Left ventricle myocardium superior (tissue), 1 donor: Measurements from ENCODE around the gene MINDY4. TPM values are rescaled to one million over a fixed set of nuclear protein-coding genes. Genes with fewer than 3 reads are reported as not detected.

ENCODE experiments used
- ATAC-seq: fragments of 200-7000 bp; cut with Tn5 transposase; one replicate; pipeline ENCODE4 v1.9.1; 2020; ENCODE audit warnings: mild to moderate bottlenecking, moderate library complexity
- DNase-seq: peaks from one replicate; pipeline ENCODE4 v3.0.0-alpha.2; 2020
- intact Hi-C: fragments of 100-400 bp; cut with micrococcal nuclease; formaldehyde crosslinking; loops from one replicate; pipeline ENCODE4 v1.11.0; 2022
- total RNA-seq: library from RNA; stranded (reverse); fragmentation: NEBNext Ultra II Directional; extraction: Animal tissue kit (Norgen Biotek cat#: 25700); gene quantifications from one replicate; pipeline ENCODE4 v1.2.1, GENCODE V29; 2021
- donor health status: DM: no; HTN: yes; CAD: no; lungs with severe emphysema.

The MINDY4 gene
- total RNA-seq, 1 donor from 2014 or later, result 4.9 TPM

GRCh38 chr7:30842542-30843451 is 71.6 kb downstream of the MINDY4 start:
- intact Hi-C loops, result no loop called here
- DNase-seq, result peak; percentile 57
- ATAC-seq, result peak; percentile 36

GRCh38 chr7:30843741-30844482 is 72.7 kb downstream of the MINDY4 start:
- DNase-seq, result no peak
- ATAC-seq, result no peak
- intact Hi-C loops, result no loop called here

- intact Hi-C loops, result no loop called here
- DNase-seq, result no peak
- ATAC-seq, result no peak
Observed at GRCh38 chr7:30844483-30844874, 73.3 kb downstream of the MINDY4 start.

- ATAC-seq (no peak), DNase-seq (no peak)
- intact Hi-C loops, result no loop called here
Observed at GRCh38 chr7:30844916-30845315, 73.7 kb downstream of the MINDY4 start.

GRCh38 chr7:30845426-30846135 is 74.4 kb downstream of the MINDY4 start:
- ATAC-seq (peak; percentile 79), DNase-seq (peak; percentile 68)
- intact Hi-C loops, result no loop called here

GRCh38 chr7:30846378-30846777 is 75.2 kb downstream of the MINDY4 start:
- DNase-seq (no peak), ATAC-seq (no peak)
- intact Hi-C loops, result no loop called here

- intact Hi-C loops, result no loop called here
- no peak for DNase-seq
Observed at GRCh38 chr7:30848121-30848855, 77.1 kb downstream of the MINDY4 start.

GRCh38 chr7:30849565-30849964 is 78.3 kb downstream of the MINDY4 start:
- intact Hi-C loops, result no loop called here
- no peak for ATAC-seq
- DNase-seq, result no peak

More at GRCh38 chr7:30848121-30848855, 77.1 kb downstream of the MINDY4 start:
- ATAC-seq, result no peak

- ATAC-seq (no peak), DNase-seq (no peak)
Observed at GRCh38 chr7:30850426-30850825, 79.2 kb downstream of the MINDY4 start.

GRCh38 chr7:30851651-30852307 is 80.6 kb downstream of the MINDY4 start:
- DNase-seq (no peak), ATAC-seq (peak; percentile 20)
- intact Hi-C loops, result no loop called here

More at GRCh38 chr7:30850426-30850825, 79.2 kb downstream of the MINDY4 start:
- intact Hi-C loops, result no loop called here

- ATAC-seq, result peak; percentile 18
- intact Hi-C loops, result no loop called here
Observed at GRCh38 chr7:30852308-30852684, 81.1 kb downstream of the MINDY4 start.

GRCh38 chr7:30852744-30853288 is 81.6 kb downstream of the MINDY4 start:
- no peak for ATAC-seq
- DNase-seq, result no peak
- intact Hi-C loops, result no loop called here

More at GRCh38 chr7:30852308-30852684, 81.1 kb downstream of the MINDY4 start:
- peak; percentile 14 for DNase-seq

GRCh38 chr7:30853576-30853975 is 82.4 kb downstream of the MINDY4 start:
- intact Hi-C loops, result no loop called here
- peak; percentile 9 for DNase-seq
- ATAC-seq, result no peak

GRCh38 chr7:30855936-30856335 is 84.7 kb downstream of the MINDY4 start:
- DNase-seq, result peak; percentile 8
- no peak for ATAC-seq
- intact Hi-C loops, result no loop called here

- DNase-seq (no peak), ATAC-seq (no peak)
- intact Hi-C loops, result no loop called here
Observed at GRCh38 chr7:30858576-30858975, 87.4 kb downstream of the MINDY4 start.

GRCh38 chr7:30859202-30859939 is 88.2 kb downstream of the MINDY4 start:
- ATAC-seq, result no peak
- peak; percentile 6 for DNase-seq
- intact Hi-C loops, result no loop called here

GRCh38 chr7:30859940-30860496 is 88.8 kb downstream of the MINDY4 start:
- intact Hi-C loops, result no loop called here
- ATAC-seq (no peak), DNase-seq (no peak)
